ENCODE results near the gene BCL6B. TPM values are rescaled to one million over a fixed set of nuclear protein-coding genes. Genes with fewer than 3 reads are reported as not detected.

Gene BCL6B
- total RNA-seq, 4 donors from 2014 or later = 0.15 to 1.9 (median 0.67) TPM

GRCh38 chr17:7026471-7027115 is 3.7 kb downstream of the BCL6B start:
- H3K9me3 ChIP-seq = no peaks in the 10 kb centered on the region
- H3K36me3 ChIP-seq = no peaks in the 10 kb centered on the region
- no peak overlapping the region for H3K4me3 ChIP-seq
- H3K4me1 ChIP-seq = peaks cover 17 to 37% (median 18%) of the 10 kb centered on the region in 3 donors
- no peak for DNase-seq
- intact Hi-C loops (cut with DNase I) = no loop called here
- 85 to 86% methylated on average over 11 to 24 of the region's 29 CpGs for WGBS, 2 donors
- no peak for TF ChIP-seq CTCF (IDR thresholded peaks at IDR 0.05)
- no peak for TF ChIP-seq POLR2A (IDR thresholded peaks at IDR 0.05)
- peak overlapping the region in 2 of 4 donors; percentile 33 to 43 for H3K27ac ChIP-seq
- H3K27me3 ChIP-seq = peaks cover 0 to 14% (median 0%) of the 10 kb centered on the region in 4 donors

- 88% methylated on average over 9 of the region's 13 CpGs; no CpG with 5 or more reads in 1 of the 2 donors for WGBS, 2 donors
- H3K27ac ChIP-seq = peak overlapping the region in 3 of 4 donors; percentile 33 to 45 (median 43)
- no peak for DNase-seq
- H3K4me1 ChIP-seq = peaks cover 10 to 33% (median 14%) of the 10 kb centered on the region in 3 donors
- TF ChIP-seq CTCF (IDR thresholded peaks at IDR 0.05) = no peak
- no peak for TF ChIP-seq POLR2A (IDR thresholded peaks at IDR 0.05)
- H3K4me3 ChIP-seq = no peak overlapping the region
- H3K9me3 ChIP-seq = no peaks in the 10 kb centered on the region
- H3K27me3 ChIP-seq = peaks cover 0 to 11% (median 0%) of the 10 kb centered on the region in 4 donors
- intact Hi-C loops (cut with DNase I) = no loop called here
- H3K36me3 ChIP-seq = no peaks in the 10 kb centered on the region
Observed at GRCh38 chr17:7027335-7027734, 4.5 kb downstream of the BCL6B start.

- no peak for DNase-seq
- Histone ChIP-seq H3K27ac (peak overlapping the region in 3 of 4 donors; percentile 46 to 69 (median 54)), H3K4me1 (peaks cover 0 to 23% (median 0%) of the 10 kb centered on the region in 3 donors), H3K4me3 (no peak overlapping the region), H3K9me3 (no peaks in the 10 kb centered on the region), H3K36me3 (no peaks in the 10 kb centered on the region), H3K27me3 (no peaks in the 10 kb centered on the region)
- no peak for TF ChIP-seq POLR2A (IDR thresholded peaks at IDR 0.05)
- TF ChIP-seq CTCF (IDR thresholded peaks at IDR 0.05) = no peak
- 75 to 77% methylated on average over 3 of the region's 3 CpGs for WGBS, 2 donors
- intact Hi-C loops (cut with DNase I) = no loop called here
Observed at GRCh38 chr17:7029096-7029495, 6.2 kb downstream of the BCL6B start.

- H3K27ac ChIP-seq = peak overlapping the region in 3 of 4 donors; percentile 46 to 81 (median 54)
- H3K4me3 ChIP-seq = no peak overlapping the region
- WGBS, 2 donors = 63 to 67% methylated on average over 8 of the region's 8 CpGs
- no peaks in the 10 kb centered on the region for H3K9me3 ChIP-seq
- no peaks in the 10 kb centered on the region for H3K27me3 ChIP-seq
- DNase-seq = no peak
- intact Hi-C loops (cut with DNase I) = no loop called here
- H3K4me1 ChIP-seq = peaks cover 0 to 25% (median 0%) of the 10 kb centered on the region in 3 donors
- no peaks in the 10 kb centered on the region for H3K36me3 ChIP-seq
- TF ChIP-seq CTCF (IDR thresholded peaks at IDR 0.05) = no peak
- peak in 1 of 4 donors; percentile 12 for TF ChIP-seq POLR2A (IDR thresholded peaks at IDR 0.05)
Observed at GRCh38 chr17:7029659-7030058, 6.8 kb downstream of the BCL6B start.

- intact Hi-C loops (cut with DNase I) = no loop called here
- Histone ChIP-seq H3K4me3 (peak overlapping the region; percentile 57 to 75 (median 66)), H3K36me3 (no peaks in the 10 kb centered on the region), H3K9me3 (no peaks in the 10 kb centered on the region), H3K27ac (peak overlapping the region; percentile 83 to 94 (median 90)), H3K27me3 (peaks cover 0 to 3% (median 0%) of the 10 kb centered on the region in 4 donors), H3K4me1 (peaks cover 11 to 59% (median 12%) of the 10 kb centered on the region in 3 donors)
- WGBS, 2 donors = 7 to 10% methylated on average over 7 of the region's 7 CpGs
- TF ChIP-seq POLR2A (IDR thresholded peaks at IDR 0.05) (no peak), CTCF (IDR thresholded peaks at IDR 0.05) (no peak)
- DNase-seq = no peak
Observed at GRCh38 chr17:7034955-7035590, 12.2 kb downstream of the BCL6B start.

Measured in esophagus squamous epithelium (tissue), 5 donors.